GM12878 (cell line): ENCODE measurements around the gene EHHADH. TPM values are rescaled to one million over a fixed set of nuclear protein-coding genes. Genes with fewer than 3 reads are reported as not detected.
"Not testable (repeated sequence)": the region's sequence is repeated elsewhere in the genome, so short reads cannot be mapped to it uniquely, and the experiment has no call there.

Experiments used
- ATAC-seq: fragments of 200-7000 bp; cut with Tn5 transposase; 3 replicates; pipeline ENCODE4 v1.9.1; 2020; ENCODE audit warnings: mild to moderate bottlenecking, moderate library complexity
- BruUV-seq: library from RNA; stranded (reverse); fragments of 400-500 nt; replicated peaks from 2 replicates; lab custom pipeline; 2021; lab: Mats Ljungman, UMichigan
- CTCF ChIA-PET: fragments of 300-600 bp; sonication (Branson Sonifier 250); formaldehyde crosslinking; extraction: SDS; loops from one replicate; lab custom pipeline; 2021; ENCODE audit warnings: inconsistent platforms; lab: Yijun Ruan, JAX
- POLR2A ChIA-PET: fragments of 350-600 bp; formaldehyde crosslinking; extraction: SDS; loops from one replicate; lab custom pipeline; 2021; ENCODE audit warnings: inconsistent platforms; lab: Charles Lee
- RAD21 ChIA-PET: fragments of 300-600 bp; sonication (Branson Sonifier 250); formaldehyde crosslinking; loops from one replicate; lab custom pipeline; 2023; ENCODE audit warnings: antibody characterized with exemption; ENCODE audit not compliant: unreplicated experiment; lab: Charles Lee
- SMC1A ChIA-PET: fragments of 300-600 bp; sonication (Branson Sonifier 250); formaldehyde crosslinking; loops from one replicate; lab custom pipeline; 2023; ENCODE audit not compliant: unreplicated experiment, uncharacterized antibody; lab: Charles Lee
- DNase-seq: peaks from one replicate; pipeline ENCODE4 v3.0.0-alpha.2; 2011; ENCODE audit warnings: low read depth, low spot score
- FAIRE-seq: peaks from 3 replicates; lab custom pipeline; 2011; peaks lifted over from hg19 to GRCh38; lab: Jason Lieb, UNC
- H2AFZ ChIP-seq: 2 replicates; pipeline ENCODE4 v1.6.0; 2011; ENCODE audit warnings: low read depth, low read length, control low read depth; ENCODE audit not compliant: control insufficient read depth
- H3K27ac ChIP-seq: 2 replicates; pipeline ENCODE4 v1.5.1; 2011; ENCODE audit warnings: control low read depth; ENCODE audit not compliant: control insufficient read depth, insufficient read depth
- H3K27me3 ChIP-seq, 2 experiments: replicated peaks in 1 of 2; 2 replicates each; pipeline versions ENCODE4 v1.6.0 to v1.6.1; 2011; ENCODE audit warnings: low read length in 1 of 2; ENCODE audit not compliant: control insufficient read depth in 2 of 2, insufficient read depth in 2 of 2
- H3K36me3 ChIP-seq, 2 experiments: 2 replicates each; pipeline ENCODE4 v1.5.1; 2011; ENCODE audit warnings: low read length in 1 of 2; ENCODE audit not compliant: control insufficient read depth in 2 of 2, insufficient read depth in 2 of 2
- H3K4me1 ChIP-seq: 2 replicates; pipeline ENCODE4 v1.6.1; 2011; ENCODE audit warnings: mild to moderate bottlenecking, low read length, moderate library complexity, mixed read lengths; ENCODE audit not compliant: control insufficient read depth, insufficient read depth
- H3K4me2 ChIP-seq: 2 replicates; pipeline ENCODE4 v1.6.0; 2011; ENCODE audit warnings: control low read depth; ENCODE audit not compliant: control insufficient read depth, insufficient read depth
- H3K4me3 ChIP-seq: fragments of 200-600 bp; sonication (generic); 2 replicates; pipeline ENCODE4 v1.5.1; 2016
- H3K79me2 ChIP-seq: 2 replicates; pipeline ENCODE4 v1.6.0; 2011; ENCODE audit warnings: low read length; ENCODE audit not compliant: control insufficient read depth, insufficient read depth
- H3K9ac ChIP-seq: 2 replicates; pipeline ENCODE4 v1.8.0; 2011; ENCODE audit warnings: low read length, control low read depth, mixed read lengths; ENCODE audit not compliant: control insufficient read depth, insufficient read depth
- H3K9me3 ChIP-seq: replicated peaks from 3 replicates; pipeline ENCODE4 v1.5.1; 2011; ENCODE audit warnings: mild to moderate bottlenecking, low read length; ENCODE audit not compliant: control insufficient read depth, insufficient read depth
- H4K20me1 ChIP-seq: 2 replicates; pipeline ENCODE4 v1.6.0; 2011; ENCODE audit not compliant: control insufficient read depth, insufficient read depth
- BACH1 ChIP-seq: fragments of 450-650 bp; IDR thresholded peaks from 2 replicates; pipeline ENCODE4 v1.6.1; 2017; ENCODE audit warnings: mild to moderate bottlenecking, borderline replicate concordance
- BMI1 ChIP-seq: fragments of 450-650 bp; IDR thresholded peaks from 2 replicates; pipeline ENCODE4 v1.6.1; 2016; ENCODE audit warnings: mild to moderate bottlenecking, moderate library complexity, borderline replicate concordance
- CEBPB ChIP-seq, 2 experiments: fragments of 150-350 bp in 1 of 2; IDR thresholded peaks; 2 replicates each; pipeline ENCODE4 v1.6.1; 2012 to 2014; ENCODE audit warnings: low read depth in 2 of 2, low read length in 2 of 2, borderline replicate concordance in 1 of 2, inconsistent platforms in 1 of 2
- JUNB ChIP-seq: IDR thresholded peaks from 2 replicates; pipeline ENCODE4 v1.6.1; 2016; ENCODE audit warnings: antibody characterized with exemption, mild to moderate bottlenecking
- MEF2A ChIP-seq: IDR thresholded peaks from 2 replicates; pipeline ENCODE4 v1.6.1; 2011; ENCODE audit warnings: low read depth, mild to moderate bottlenecking, low read length, moderate library complexity; ENCODE audit not compliant: insufficient read depth
- NFXL1 ChIP-seq: fragments of 450-650 bp; IDR thresholded peaks from 2 replicates; pipeline ENCODE4 v1.6.1; 2017; ENCODE audit warnings: antibody characterized with exemption, mild to moderate bottlenecking, borderline replicate concordance
- PAX5 ChIP-seq: IDR thresholded peaks from 2 replicates; pipeline ENCODE4 v1.6.1; 2011; ENCODE audit warnings: low read depth, low read length, borderline replicate concordance
- RB1 ChIP-seq: fragments of 450-650 bp; formaldehyde crosslinking; IDR thresholded peaks from 2 replicates; pipeline ENCODE4 v1.6.1; 2017; ENCODE audit warnings: mild to moderate bottlenecking, borderline replicate concordance
- RELA ChIP-seq: fragments of 450-650 bp; IDR thresholded peaks from 2 replicates; pipeline ENCODE4 v1.8.0; 2014; ENCODE audit warnings: borderline replicate concordance; ENCODE audit not compliant: partially characterized antibody
- SIX5 ChIP-seq: IDR thresholded peaks from 2 replicates; pipeline ENCODE4 v1.6.1; 2011; ENCODE audit warnings: mild to moderate bottlenecking, low read depth, low read length, moderate library complexity; ENCODE audit not compliant: severe bottlenecking
- ZNF217 ChIP-seq: fragments of 450-650 bp; IDR thresholded peaks from 2 replicates; pipeline ENCODE4 v1.6.1; 2017; ENCODE audit warnings: antibody characterized with exemption, mild to moderate bottlenecking
- ZNF622 ChIP-seq: fragments of 450-650 bp; IDR thresholded peaks from 2 replicates; pipeline ENCODE4 v1.6.1; 2017; ENCODE audit warnings: mild to moderate bottlenecking, inconsistent platforms
- WGBS: methylation state at CpG from one replicate; pipeline ENCODE4 v1.1.6; 2016; ENCODE audit warnings: low lambda C conversion rate; ENCODE audit not compliant: insufficient replicate concordance, insufficient coverage; ENCODE audit errors: missing lambda C conversion rate; 5-methylcytosine and 5-hydroxymethylcytosine counted together
- in situ Hi-C: fragments of 300-500 bp; cut with MboI; formaldehyde crosslinking; loops from 9 replicates; pipeline ENCODE4 v1.14.3; 2018; ENCODE audit warnings: mixed read lengths
- intact Hi-C: fragments of 100-400 bp; cut with micrococcal nuclease; formaldehyde crosslinking; loops from one replicate; pipeline ENCODE4 v1.14.2; 2022; ENCODE audit not compliant: unreplicated experiment
- polyA plus RNA-seq, 11 experiments: library from polyadenylated mRNA; depleted of rRNA in 4 of 11; unstranded in 6 of 11; stranded (reverse) in 5 of 11; fragments of >200 nt; fragmentation: Nextera tagmentation in 4 of 11; fragmentation: Illumina TruSeq in 1 of 11; extraction: Ambion mirVana in 4 of 11; extraction: Trizol in 1 of 11; gene quantifications; 1 replicate in 1 of 11; 2 replicates in 10 of 11; pipeline versions ENCODE4 v1.2.1 to v1.2.3, GENCODE V29; 2011 to 2016; ENCODE audit warnings: inconsistent platforms in 2 of 11, missing spikeins in 2 of 11, low read depth in 1 of 11
- total RNA-seq, 4 experiments: library from RNA; depleted of rRNA in 3 of 4; stranded (reverse); fragments of >200 nt in 3 of 4; fragmentation: Illumina TruSeq in 1 of 4; extraction: Trizol in 1 of 4; gene quantifications; 2 replicates each; pipeline versions ENCODE4 v1.2.1 to v1.2.3, GENCODE V29; 2013 to 2021
- TF ChIP-seq, protein P1 (sequence below): IDR thresholded peaks from 2 replicates; pipeline ENCODE4 v1.6.1; 2012; ENCODE audit warnings: low read depth, low read length, improper control_type of control experiment
- TF ChIP-seq, protein P2 (sequence below): fragments of 450-650 bp; conservative IDR thresholded peaks from 2 replicates; pipeline ENCODE4 v1.6.1; 2017; ENCODE audit warnings: mild to moderate bottlenecking, moderate library complexity

EHHADH gene
- total and polyA plus RNA-seq, 10 of the 15 experiments (the other 5 are each of a cell fraction or from before 2014, with no cell fraction given): 0.96 to 8.4 (median 5.3) TPM

DNA sequence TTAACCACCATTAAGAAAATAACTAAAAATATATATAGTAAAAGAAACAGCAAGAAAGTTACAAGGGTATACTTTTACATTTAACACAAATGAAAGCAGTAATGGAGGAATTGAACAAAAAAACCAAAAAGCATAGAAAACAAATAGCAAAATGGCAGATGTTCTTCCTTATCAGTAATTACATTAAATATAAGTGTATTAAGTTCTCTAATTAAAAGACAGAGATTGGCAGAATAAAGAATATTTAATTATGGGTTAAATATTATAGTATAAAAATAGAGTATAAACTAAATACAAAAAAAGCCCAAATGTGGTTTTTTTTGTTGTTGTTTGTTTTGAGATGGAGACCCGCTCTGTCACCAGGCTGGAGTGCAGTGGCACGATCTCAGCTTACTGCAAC, 20.5 kb downstream of the EHHADH start (continued):
- TF ChIP-seq RELA: no peak
- TF ChIP-seq, protein P1, sequence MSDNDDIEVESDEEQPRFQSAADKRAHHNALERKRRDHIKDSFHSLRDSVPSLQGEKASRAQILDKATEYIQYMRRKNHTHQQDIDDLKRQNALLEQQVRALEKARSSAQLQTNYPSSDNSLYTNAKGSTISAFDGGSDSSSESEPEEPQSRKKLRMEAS: no peak
- TF ChIP-seq, all 136 proteins: peak for 0

DNA sequence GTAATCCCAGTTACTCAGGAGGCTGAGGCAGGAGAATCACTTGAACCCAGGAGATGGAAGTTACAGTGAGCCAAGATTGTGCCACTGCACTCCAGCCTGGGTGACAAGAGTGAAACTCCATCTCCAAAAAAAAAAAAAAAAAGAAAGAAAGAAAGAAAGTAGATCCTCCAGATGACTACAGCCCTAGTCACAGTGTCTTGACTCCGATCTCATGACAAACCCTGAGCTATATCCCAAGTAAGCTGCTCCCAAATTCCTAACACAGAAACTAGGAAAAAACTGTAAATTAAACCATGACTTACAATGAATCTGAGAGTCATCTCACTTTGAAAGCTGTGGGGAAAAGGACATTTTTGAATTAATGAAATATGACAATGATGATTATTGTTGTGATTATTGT, 27.3 kb downstream of the EHHADH start:
- SMC1A ChIA-PET, ATAC-seq, in situ Hi-C loops, FAIRE-seq, H3K4me3 ChIP-seq, RAD21 ChIA-PET, H3K9me3 ChIP-seq, H3K27me3 ChIP-seq, BruUV-seq, H3K27ac ChIP-seq, DNase-seq, H2AFZ ChIP-seq, intact Hi-C loops, H3K79me2 ChIP-seq, POLR2A ChIA-PET, H3K9ac ChIP-seq, H3K4me1 ChIP-seq, H4K20me1 ChIP-seq, H3K36me3 ChIP-seq, H3K4me2 ChIP-seq: not testable (repeated sequence)
- CTCF ChIA-PET: interaction anchor here (1.4 kb wide), 1 partner anchor 10 kb away, joined by 6 read pairs; no protein-coding TSS in a partner anchor
- 86% methylated on average over 1 of the region's 1 CpG for WGBS

DNA sequence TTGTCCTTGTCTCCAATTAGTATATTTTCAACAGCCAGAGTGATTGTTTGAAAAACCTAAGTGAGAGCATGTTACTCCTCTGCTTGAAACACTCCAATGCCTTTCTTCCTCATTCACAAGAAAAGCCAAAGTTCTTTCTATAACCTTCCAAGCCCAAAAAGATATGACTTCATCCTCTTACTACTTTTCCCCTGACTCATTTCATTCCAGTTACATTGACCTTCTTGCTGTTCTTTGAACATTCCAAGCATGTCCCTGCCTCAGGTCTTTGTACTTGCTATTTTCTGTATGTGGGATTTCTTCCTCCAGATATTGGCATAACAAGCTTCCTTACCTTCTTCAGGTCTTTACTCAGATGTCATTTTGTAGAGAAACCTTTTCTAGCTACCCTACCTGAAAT, 28.3 kb downstream of the EHHADH start:
- no peak for TF ChIP-seq BACH1
- no peak for TF ChIP-seq RB1
- no peak for TF ChIP-seq JUNB
- TF ChIP-seq, protein P2, sequence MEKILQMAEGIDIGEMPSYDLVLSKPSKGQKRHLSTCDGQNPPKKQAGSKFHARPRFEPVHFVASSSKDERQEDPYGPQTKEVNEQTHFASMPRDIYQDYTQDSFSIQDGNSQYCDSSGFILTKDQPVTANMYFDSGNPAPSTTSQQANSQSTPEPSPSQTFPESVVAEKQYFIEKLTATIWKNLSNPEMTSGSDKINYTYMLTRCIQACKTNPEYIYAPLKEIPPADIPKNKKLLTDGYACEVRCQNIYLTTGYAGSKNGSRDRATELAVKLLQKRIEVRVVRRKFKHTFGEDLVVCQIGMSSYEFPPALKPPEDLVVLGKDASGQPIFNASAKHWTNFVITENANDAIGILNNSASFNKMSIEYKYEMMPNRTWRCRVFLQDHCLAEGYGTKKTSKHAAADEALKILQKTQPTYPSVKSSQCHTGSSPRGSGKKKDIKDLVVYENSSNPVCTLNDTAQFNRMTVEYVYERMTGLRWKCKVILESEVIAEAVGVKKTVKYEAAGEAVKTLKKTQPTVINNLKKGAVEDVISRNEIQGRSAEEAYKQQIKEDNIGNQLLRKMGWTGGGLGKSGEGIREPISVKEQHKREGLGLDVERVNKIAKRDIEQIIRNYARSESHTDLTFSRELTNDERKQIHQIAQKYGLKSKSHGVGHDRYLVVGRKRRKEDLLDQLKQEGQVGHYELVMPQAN: no peak
- no peak for TF ChIP-seq NFXL1
- TF ChIP-seq BMI1: no peak
- no peak for TF ChIP-seq PAX5
- no peak for TF ChIP-seq ZNF622
- TF ChIP-seq CEBPB (IDR thresholded peaks at IDR 0.05; ENCODE audit: borderline replicate concordance in 1 of 2, low read depth in 2 of 2, low read length in 2 of 2): no peak
- TF ChIP-seq SIX5: no peak
- no peak for TF ChIP-seq ZNF217
- TF ChIP-seq MEF2A: no peak
- no peaks in the 10 kb centered on the region for H3K36me3 ChIP-seq
- FAIRE-seq (no peak), DNase-seq (no peak), ATAC-seq (no peak)
- no peaks in the 10 kb centered on the region for H3K4me1 ChIP-seq
- no peak overlapping the region for H3K27ac ChIP-seq
- no peaks in the 10 kb centered on the region for H3K27me3 ChIP-seq
- no peaks in the 10 kb centered on the region for H4K20me1 ChIP-seq
- ChIA-PET POLR2A (no interaction called here), CTCF (interaction anchor here (1.4 kb wide), 1 partner anchor 9 kb away, joined by 6 read pairs; no protein-coding TSS in a partner anchor), RAD21 (interaction anchor here (1.1 kb wide), 1 partner anchor 21 kb away, joined by 3 read pairs; no protein-coding TSS in a partner anchor), SMC1A (interaction anchor here (1.6 kb wide), 1 partner anchor 10 kb away, joined by 4 read pairs; no protein-coding TSS in a partner anchor)
- BruUV-seq: no TSS peak
- no peaks in the 10 kb centered on the region for H3K9me3 ChIP-seq
- H3K9ac ChIP-seq: no peak overlapping the region
- no peaks in the 10 kb centered on the region for H3K79me2 ChIP-seq
- H3K4me3 ChIP-seq: no peak overlapping the region
- in situ Hi-C loops: no loop called here
- intact Hi-C loops: no loop called here
- no peak overlapping the region for H2AFZ ChIP-seq
- no peak overlapping the region for H3K4me2 ChIP-seq
